Stimulated activated CD4-positive, alpha-beta T cell treated with anti-CD3 and anti-CD28 coated beads, Interleukin-12 subunit alpha, Interleukin-12 subunit beta, amount 100 ng/mL, for 24 hours (primary cell): ENCODE data around the gene CTBP2.

Experiments used
- DNase-seq, 2 experiments: peaks; one replicate each; pipeline ENCODE4 v3.0.0-alpha.2; 2020; ENCODE audit warnings: low read depth in 2 of 2

Gene CTBP2

GRCh38 chr10:125125951-125126735, 34.2 kb downstream of the CTBP2 start:
- no peak for DNase-seq

GRCh38 chr10:125124907-125125306, 35.5 kb downstream of the CTBP2 start:
- DNase-seq: no peak

GRCh38 chr10:125124115-125124487, 36.3 kb downstream of the CTBP2 start:
- DNase-seq: no peak

- no peak for DNase-seq
Observed at GRCh38 chr10:125123476-125124114, 36.8 kb downstream of the CTBP2 start.

- DNase-seq: no peak
Observed at GRCh38 chr10:125122566-125122965, 37.8 kb downstream of the CTBP2 start.

- no peak for DNase-seq
Observed at GRCh38 chr10:125121003-125121402, 39.4 kb downstream of the CTBP2 start.

GRCh38 chr10:125120053-125120710, 40.2 kb downstream of the CTBP2 start:
- no peak for DNase-seq

GRCh38 chr10:125118701-125119100, 41.7 kb downstream of the CTBP2 start:
- no peak for DNase-seq

GRCh38 chr10:125118011-125118611, 42.3 kb downstream of the CTBP2 start:
- DNase-seq: no peak

GRCh38 chr10:125116652-125117310, 43.6 kb downstream of the CTBP2 start:
- no peak for DNase-seq

- DNase-seq: no peak
Observed at GRCh38 chr10:125116041-125116649, 44.2 kb downstream of the CTBP2 start.

GRCh38 chr10:125115409-125115808, 45.0 kb downstream of the CTBP2 start:
- no peak for DNase-seq

GRCh38 chr10:125114761-125115391, 45.5 kb downstream of the CTBP2 start:
- no peak for DNase-seq

GRCh38 chr10:125113691-125114371, 46.5 kb downstream of the CTBP2 start:
- DNase-seq: no peak

GRCh38 chr10:125112697-125113494, 47.5 kb downstream of the CTBP2 start:
- DNase-seq: no peak

- no peak for DNase-seq
Observed at GRCh38 chr10:125111118-125111727, 49.1 kb downstream of the CTBP2 start.

- DNase-seq: no peak
Observed at GRCh38 chr10:125107965-125108580, 52.3 kb downstream of the CTBP2 start.

GRCh38 chr10:125107166-125107949, 53.0 kb downstream of the CTBP2 start:
- no peak for DNase-seq
